Activated naive CD8-positive, alpha-beta T cell treated with anti-CD3 and anti-CD28 coated beads, Interleukin-2, amount 10 ng/mL, durations not matched to agents 7 days and 5 days (primary cell): ENCODE measurements around the gene SCLY. TPM values are rescaled to one million over a fixed set of nuclear protein-coding genes. Genes with fewer than 3 reads are reported as not detected.
"Not testable (repeated sequence)": the region's sequence is repeated elsewhere in the genome, so short reads cannot be mapped to it uniquely, and the experiment has no call there.

Source experiments
- ATAC-seq: fragments of 150-1000 bp; cut with Tn5 transposase; one replicate; pipeline ENCODE4 v1.10.0; 2021; ENCODE audit warnings: low read depth, moderate library complexity
- POLR2A ChIA-PET: fragments of 350-600 bp; sonication (Branson Sonifier 250); formaldehyde crosslinking; loops from one replicate; lab custom pipeline; 2021; ENCODE audit warnings: antibody characterized with exemption; lab: Charles Lee
- DNase-seq: peaks from one replicate; pipeline ENCODE4 v3.0.0; 2021
- H3K27ac Mint-ChIP-seq: one replicate; pipeline ENCODE4 v1.8.0; 2022; ENCODE audit warnings: mild to moderate bottlenecking, mixed read lengths
- H3K27me3 Mint-ChIP-seq: one replicate; pipeline ENCODE4 v1.8.0; 2022; ENCODE audit warnings: mild to moderate bottlenecking, moderate library complexity, mixed read lengths
- H3K36me3 Mint-ChIP-seq: one replicate; pipeline ENCODE4 v1.8.0; 2021; ENCODE audit warnings: mild to moderate bottlenecking, mixed read lengths
- H3K4me1 Mint-ChIP-seq: one replicate; pipeline ENCODE4 v1.8.0; 2021; ENCODE audit warnings: mixed read lengths
- H3K4me3 Mint-ChIP-seq: one replicate; pipeline ENCODE4 v1.8.0; 2022; ENCODE audit warnings: mild to moderate bottlenecking, moderate library complexity, mixed read lengths
- H3K9me3 Mint-ChIP-seq: one replicate; pipeline ENCODE4 v1.8.0; 2021; ENCODE audit warnings: mixed read lengths
- total RNA-seq, 2 experiments: library from RNA; stranded (reverse); gene quantifications; one replicate each; pipeline ENCODE4 v1.2.3, GENCODE V29; 2021

Gene SCLY
- total RNA-seq, 2 experiments from 2014 or later = 27.8 to 30.6 TPM

DNA sequence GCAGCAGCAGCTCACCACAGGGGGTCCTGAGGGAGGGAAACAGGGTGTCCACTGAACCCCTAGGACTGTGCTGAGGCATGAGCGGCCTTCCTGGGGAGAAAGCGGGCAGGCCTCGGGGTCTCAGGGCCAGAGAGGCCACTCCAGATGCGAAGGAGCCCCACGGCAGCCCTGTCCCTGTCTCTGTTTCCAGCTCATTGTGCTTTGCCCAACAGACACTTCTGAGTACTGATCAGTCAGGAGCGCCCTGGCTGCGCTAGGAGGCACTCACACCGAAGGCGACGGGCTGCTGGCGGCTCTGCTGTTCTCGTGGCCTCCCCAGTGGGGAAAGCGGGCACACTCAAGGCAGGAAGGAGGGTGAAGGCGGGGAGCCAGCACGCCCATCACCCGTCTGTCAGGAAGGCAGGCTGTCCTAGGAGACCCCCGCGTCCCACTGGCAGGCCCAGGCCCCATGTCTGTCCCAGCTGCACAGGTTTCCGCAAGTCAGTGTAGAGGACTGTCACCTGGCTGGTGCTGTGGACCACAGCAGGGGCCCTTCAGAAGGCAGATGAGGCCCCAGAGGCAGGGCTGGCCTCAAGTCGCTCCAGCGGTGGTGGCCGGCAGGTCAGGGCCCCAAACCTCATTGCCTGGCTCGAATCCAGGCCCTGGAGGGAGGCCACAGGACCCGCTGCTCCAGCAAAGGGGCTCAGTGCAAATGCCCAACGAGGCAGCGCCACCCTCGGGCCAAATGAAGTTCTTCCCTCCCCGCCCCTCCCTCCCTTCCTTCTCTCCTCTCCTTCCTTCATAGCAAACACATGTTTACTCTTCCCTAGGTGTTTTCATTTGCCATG, 46.1 kb downstream of the SCLY start:
- POLR2A ChIA-PET = no interaction called here
- H3K27me3 Mint-ChIP-seq = no peaks in the 10 kb centered on the region
- peak; percentile 32 for DNase-seq
- ATAC-seq = no peak
- peaks cover 10% of the 10 kb centered on the region for H3K4me1 Mint-ChIP-seq
- no peak overlapping the region for H3K4me3 Mint-ChIP-seq
- H3K36me3 Mint-ChIP-seq = no peaks in the 10 kb centered on the region
- H3K27ac Mint-ChIP-seq = peak overlapping the region; percentile 60
- H3K9me3 Mint-ChIP-seq = no peaks in the 10 kb centered on the region

DNA sequence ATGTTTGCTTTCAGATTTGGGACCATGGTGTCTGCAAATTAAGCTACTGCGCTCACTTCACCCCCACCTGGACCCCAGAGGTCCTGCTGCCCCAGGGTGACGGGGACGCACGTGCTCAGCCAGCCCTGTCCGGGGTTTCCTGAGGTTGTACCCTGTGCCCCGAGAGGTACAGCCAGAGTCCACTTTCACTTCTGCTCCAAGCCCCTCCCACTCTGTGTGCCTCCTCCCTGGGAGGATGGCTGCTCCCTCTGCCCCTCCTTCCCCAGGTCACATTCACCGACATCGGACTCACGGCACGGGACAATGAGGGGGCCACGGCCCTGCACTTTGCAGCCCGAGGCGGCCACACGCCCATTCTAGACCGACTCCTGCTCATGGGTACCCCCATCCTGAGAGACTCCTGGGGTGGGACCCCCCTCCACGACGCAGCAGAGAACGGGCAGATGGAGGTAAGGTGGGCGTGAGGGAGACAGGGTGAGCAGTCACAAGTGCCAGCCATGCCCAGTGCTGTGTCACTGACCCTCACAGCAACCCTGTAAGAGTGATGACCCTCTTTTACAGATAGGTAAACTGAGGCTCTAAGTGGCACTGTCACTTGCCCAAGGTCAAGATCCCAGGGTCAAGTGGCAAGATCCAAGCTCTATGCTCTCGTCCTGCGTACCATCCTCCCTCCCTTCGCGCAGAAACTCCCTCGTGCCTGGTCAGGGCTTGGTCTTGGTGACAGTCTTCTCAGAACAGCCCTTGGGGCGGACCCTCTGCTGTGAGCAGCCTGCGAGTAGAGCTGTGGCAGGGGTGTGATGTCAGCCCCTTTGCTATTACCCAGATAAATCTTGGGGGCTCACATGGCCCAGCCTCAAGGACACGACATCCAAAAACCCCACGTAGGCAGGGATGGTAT, 47.0 kb downstream of the SCLY start:
- H3K27ac Mint-ChIP-seq = peak overlapping the region; percentile 54
- DNase-seq = peak; percentile 25

DNA sequence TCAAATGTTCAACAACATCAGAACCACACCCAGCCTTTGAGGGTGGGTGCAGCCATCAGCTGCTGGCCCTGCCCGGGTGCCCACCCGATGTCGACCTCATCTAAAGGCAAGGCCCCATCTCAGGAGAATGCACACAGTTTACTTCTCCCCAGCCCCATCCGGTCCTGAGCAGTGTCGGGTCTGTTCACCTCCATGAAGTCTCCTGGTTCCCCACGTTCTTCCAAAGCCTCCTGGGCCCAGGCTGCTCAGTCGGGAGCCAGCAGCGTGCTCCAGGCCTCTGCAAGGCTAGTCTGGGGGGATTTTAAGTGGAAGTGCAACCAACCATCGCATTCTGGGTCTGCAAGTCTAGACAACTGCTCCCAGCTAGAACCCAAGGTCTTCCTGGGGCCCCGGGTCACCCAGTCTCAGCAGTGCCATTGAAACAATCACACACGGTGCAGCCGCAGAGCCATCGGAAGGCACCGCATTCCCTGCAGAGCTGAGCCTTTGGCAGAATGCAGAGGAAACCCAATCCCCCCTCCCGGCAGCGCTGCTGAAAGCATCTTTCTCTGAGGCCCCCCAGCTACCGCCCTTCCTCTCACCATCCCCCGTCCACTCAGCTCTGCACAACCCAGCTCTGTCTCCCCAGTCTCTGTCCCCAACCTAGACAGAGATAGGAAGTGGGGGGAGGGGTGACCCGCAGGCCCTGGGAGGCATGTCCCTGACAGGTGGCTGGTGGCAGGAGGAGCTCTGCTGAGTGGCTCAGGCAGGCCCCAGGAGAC, 47.8 kb downstream of the SCLY start:
- Mint-ChIP-seq H3K36me3 (no peaks in the 10 kb centered on the region), H3K4me3 (peak overlapping the region; percentile 48), H3K27me3 (no peaks in the 10 kb centered on the region), H3K9me3 (peaks cover 7% of the 10 kb centered on the region), H3K4me1 (peaks cover 10% of the 10 kb centered on the region), H3K27ac (peak overlapping the region; percentile 84)
- DNase-seq (peak; percentile 64), ATAC-seq (peak; percentile 92)
- POLR2A ChIA-PET = no interaction called here

More for the DNA sequence above, 47.0 kb downstream of the SCLY start:
- Mint-ChIP-seq H3K36me3 (no peaks in the 10 kb centered on the region), H3K9me3 (peaks cover 1% of the 10 kb centered on the region), H3K27me3 (no peaks in the 10 kb centered on the region), H3K4me1 (peaks cover 10% of the 10 kb centered on the region), H3K4me3 (no peak overlapping the region)
- POLR2A ChIA-PET = no interaction called here
- no peak for ATAC-seq

DNA sequence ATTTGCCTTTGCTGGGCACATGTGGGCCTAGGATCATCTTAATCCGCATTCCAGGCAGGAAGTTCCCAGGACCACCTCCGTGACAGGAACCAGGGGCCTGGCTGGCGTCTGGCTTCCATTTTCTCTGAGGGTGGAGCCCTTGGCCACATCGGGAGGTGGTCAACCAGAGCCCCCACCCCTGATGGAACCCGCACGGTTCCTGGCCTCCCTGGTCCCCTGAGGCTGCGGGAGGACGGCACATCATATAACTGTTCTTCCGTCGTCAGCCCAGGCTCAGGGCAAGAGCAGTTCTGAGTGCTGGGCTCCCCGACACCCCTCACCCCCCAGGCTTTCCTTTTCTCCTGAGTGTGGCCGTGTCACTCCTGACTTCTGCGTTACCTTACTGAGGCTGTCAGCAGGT, 52.8 kb downstream of the SCLY start:
- DNase-seq = peak; percentile 13
- peaks cover 5% of the 10 kb centered on the region for H3K4me1 Mint-ChIP-seq

DNA sequence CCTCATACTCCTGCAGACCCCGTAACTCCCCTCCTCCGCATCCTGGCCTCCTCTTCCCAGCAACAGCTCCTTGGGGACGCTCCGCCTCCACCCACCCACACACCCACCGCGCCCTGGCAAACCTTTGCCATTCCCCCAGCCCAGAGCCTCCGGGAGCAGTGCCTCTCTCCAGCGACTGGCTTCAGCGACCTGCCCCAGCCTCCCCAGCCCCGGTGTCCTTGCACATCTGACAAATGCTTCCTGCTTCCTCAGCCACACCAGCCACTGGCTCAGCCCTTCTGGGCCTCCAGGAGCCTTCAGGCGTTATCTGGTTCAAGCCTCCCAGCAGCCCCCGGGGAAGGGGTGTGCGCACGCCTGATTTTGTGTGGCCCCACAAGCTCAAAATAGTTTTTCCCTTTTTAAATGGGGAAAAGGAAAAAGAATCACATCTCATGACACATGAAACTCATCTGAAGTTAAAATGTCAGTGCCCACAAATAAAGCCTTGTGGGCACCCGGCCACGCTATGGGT, 53.6 kb downstream of the SCLY start:
- ATAC-seq (no peak), DNase-seq (peak; percentile 16)
- POLR2A ChIA-PET = no interaction called here
- Mint-ChIP-seq H3K36me3 (peaks cover 1% of the 10 kb centered on the region), H3K9me3 (peaks cover 7% of the 10 kb centered on the region), H3K4me1 (no peaks in the 10 kb centered on the region), H3K27me3 (peaks cover 9% of the 10 kb centered on the region), H3K4me3 (no peak overlapping the region), H3K27ac (no peak overlapping the region)

More for the DNA sequence above, 52.8 kb downstream of the SCLY start:
- no peak for ATAC-seq
- POLR2A ChIA-PET = no interaction called here
- Mint-ChIP-seq H3K36me3 (peaks cover 1% of the 10 kb centered on the region), H3K27ac (no peak overlapping the region), H3K4me3 (no peak overlapping the region), H3K27me3 (peaks cover 6% of the 10 kb centered on the region), H3K9me3 (peaks cover 7% of the 10 kb centered on the region)

DNA sequence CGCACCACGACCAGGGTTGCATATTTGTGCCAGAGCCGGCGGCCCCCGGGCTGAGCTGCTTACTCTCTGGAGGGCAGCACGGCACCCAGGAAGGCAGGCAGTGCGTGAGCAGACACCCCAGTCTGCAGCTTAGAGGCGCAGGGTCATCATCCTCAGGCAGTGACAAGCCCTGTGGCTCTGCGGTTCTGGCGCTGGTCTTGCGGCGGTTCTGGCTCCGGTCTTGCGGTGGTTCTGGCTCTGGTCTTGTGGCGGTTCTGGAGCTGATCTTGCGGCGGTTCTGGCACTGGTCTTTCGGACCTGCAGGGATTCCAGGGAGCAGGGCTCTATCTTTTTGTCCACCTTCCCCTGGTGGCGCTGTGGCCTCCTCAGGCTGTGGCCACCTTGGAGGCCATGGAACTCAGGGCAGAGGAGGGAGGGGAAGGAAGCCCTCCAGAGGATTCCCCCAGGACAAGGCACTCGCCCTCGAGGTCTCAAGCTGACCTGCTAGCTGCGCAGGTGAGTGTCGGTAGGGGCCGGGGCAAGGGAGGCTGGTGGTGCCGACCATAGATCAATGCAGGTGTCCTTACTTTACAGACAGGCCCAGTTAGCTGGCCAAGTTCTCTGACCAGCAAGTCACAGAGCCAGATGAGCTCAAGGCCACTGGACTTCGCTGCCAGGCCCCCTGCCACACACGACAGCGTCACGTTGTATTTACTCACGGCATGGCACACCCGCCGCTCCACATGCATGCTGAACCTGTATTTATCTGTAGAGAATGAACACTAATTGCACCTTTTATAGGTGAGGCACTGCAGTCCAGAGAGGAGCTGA, 54.3 kb downstream of the SCLY start:
- peaks cover 7% of the 10 kb centered on the region for H3K9me3 Mint-ChIP-seq
- peak; percentile 10 for DNase-seq
- no peaks in the 10 kb centered on the region for H3K4me1 Mint-ChIP-seq
- POLR2A ChIA-PET = no interaction called here
- ATAC-seq = no peak
- H3K27me3 Mint-ChIP-seq = peaks cover 9% of the 10 kb centered on the region
- no peak overlapping the region for H3K4me3 Mint-ChIP-seq
- peaks cover 1% of the 10 kb centered on the region for H3K36me3 Mint-ChIP-seq
- H3K27ac Mint-ChIP-seq = no peak overlapping the region

DNA sequence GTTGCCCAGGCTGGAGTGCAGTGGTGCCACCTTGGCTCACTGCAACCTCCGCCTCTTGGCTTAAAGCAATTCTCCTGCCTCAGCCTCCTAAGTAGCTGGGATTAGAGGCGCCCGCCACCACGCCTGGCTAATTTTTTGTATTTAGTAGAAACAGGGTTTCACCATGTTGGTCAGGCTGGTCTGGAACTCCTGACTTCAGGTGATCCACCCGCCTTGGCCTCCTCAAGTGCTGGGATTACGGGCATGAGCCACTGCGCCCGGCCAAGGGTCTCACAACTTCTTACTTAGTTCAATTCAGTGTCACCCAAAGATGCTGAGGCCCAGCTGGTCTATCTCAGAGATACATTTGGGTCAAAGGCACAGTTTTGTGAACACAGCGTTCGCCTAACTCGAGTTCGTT, 54.9 kb downstream of the SCLY start:
- H3K4me3 Mint-ChIP-seq, H3K4me1 Mint-ChIP-seq, H3K27ac Mint-ChIP-seq, ATAC-seq, DNase-seq, H3K36me3 Mint-ChIP-seq, H3K9me3 Mint-ChIP-seq, H3K27me3 Mint-ChIP-seq, POLR2A ChIA-PET: not testable (repeated sequence)

DNA sequence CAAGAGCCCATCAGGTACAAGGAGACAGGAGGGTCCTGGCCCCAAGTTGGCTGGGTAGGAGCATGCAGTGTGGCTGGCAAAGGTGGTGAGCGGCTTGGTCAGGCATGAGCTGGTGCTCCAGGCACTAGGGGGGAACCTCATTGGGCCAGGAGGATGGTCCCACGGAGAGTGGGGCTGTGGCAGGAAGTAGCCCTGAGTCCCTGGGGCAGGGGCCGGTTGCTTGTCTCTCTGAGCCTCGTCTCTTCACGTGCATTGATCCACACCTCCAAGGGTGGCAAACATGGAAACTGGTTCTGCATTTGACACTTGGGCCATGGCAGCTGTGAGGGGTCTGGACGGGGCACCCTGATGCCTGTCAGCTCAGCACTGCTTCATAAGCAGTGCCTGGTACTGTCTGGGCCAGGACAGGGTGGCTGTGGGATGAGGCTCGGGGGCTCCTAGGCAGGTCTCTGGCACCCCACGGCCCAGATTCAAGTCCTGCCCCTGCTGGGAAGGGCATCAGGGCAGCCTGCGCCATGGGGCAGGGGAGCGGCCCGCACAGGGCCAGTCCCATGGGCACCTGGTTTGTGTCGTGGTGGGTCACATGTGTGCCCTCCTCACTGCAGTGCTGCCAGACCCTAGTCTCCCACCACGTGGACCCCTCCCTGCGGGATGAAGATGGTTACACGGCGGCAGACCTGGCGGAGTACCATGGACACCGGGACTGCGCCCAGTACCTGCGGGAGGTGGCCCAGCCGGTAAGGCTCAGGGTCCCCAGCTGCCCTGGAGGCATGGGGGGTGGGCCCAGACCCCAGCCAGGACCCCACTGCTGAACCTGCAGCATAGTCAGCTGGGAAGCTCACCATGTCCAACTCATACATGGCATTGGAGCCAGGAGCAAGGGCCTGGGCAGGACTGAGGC, 55.7 kb downstream of the SCLY start:
- peaks cover 7% of the 10 kb centered on the region for H3K9me3 Mint-ChIP-seq
- H3K4me1 Mint-ChIP-seq = no peaks in the 10 kb centered on the region
- ATAC-seq (no peak), DNase-seq (no peak)
- no peak overlapping the region for H3K27ac Mint-ChIP-seq
- H3K27me3 Mint-ChIP-seq = peaks cover 9% of the 10 kb centered on the region
- POLR2A ChIA-PET = no interaction called here
- H3K4me3 Mint-ChIP-seq = no peak overlapping the region
- peaks cover 1% of the 10 kb centered on the region for H3K36me3 Mint-ChIP-seq

DNA sequence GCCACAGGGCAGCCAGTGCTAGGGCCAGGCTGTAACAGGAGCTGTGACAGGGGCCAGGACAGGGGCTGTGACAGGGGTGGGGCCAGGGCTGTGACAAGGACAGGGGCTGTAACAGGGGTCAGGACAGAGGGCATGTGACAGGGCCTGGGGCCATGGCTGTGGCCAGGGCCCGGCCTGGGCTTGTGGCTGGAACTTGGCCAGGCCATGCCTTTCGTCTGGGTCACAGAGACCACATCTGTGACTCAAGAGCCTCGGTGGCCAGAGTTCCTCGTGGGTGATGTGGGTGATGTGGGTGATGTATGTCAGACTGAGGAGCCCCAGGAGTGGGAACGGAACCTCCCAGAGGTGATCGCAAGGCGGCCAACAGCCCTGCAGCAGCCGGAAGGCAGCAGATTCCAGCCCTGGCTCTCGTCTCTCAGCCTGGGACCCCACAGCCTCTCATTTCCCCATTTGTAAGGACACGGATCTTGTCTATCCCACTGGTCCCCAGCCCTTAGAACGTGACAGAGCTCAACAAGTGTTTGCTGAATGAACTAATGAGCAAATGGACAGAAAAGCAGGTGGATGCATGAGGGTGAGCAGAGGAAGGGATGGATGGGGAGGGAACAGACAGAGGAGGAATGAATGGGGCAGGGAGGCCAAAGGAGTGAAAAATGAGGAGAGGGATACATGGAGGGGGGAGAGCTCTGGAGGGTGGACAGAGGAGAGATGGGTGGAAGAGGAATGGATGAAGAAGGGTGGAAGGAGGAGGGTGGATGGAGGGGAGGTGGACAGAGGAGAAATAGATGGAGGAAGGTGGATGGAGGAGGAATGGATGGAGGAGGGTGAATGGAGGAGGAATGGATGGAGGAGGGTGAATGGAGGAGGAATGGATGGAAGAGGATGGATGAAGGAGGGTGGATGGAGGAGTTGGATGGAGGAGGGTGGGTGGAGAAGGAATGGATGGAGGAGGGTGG, 56.7 kb downstream of the SCLY start:
- H3K4me1 Mint-ChIP-seq = no peaks in the 10 kb centered on the region
- no peak overlapping the region for H3K4me3 Mint-ChIP-seq
- no peak overlapping the region for H3K27ac Mint-ChIP-seq
- peaks cover 1% of the 10 kb centered on the region for H3K36me3 Mint-ChIP-seq
- H3K9me3 Mint-ChIP-seq = peaks cover 7% of the 10 kb centered on the region
- ATAC-seq = no peak
- H3K27me3 Mint-ChIP-seq = peaks cover 9% of the 10 kb centered on the region
- POLR2A ChIA-PET = no interaction called here
- no peak for DNase-seq

GRCh38 chr2:238119756-238120462, 59.1 kb downstream of the SCLY start:
- POLR2A ChIA-PET = no interaction called here
- no peak overlapping the region for H3K4me3 Mint-ChIP-seq
- peaks cover 1% of the 10 kb centered on the region for H3K36me3 Mint-ChIP-seq
- ATAC-seq (no peak), DNase-seq (no peak)
- H3K9me3 Mint-ChIP-seq = no peaks in the 10 kb centered on the region
- no peak overlapping the region for H3K27ac Mint-ChIP-seq
- H3K27me3 Mint-ChIP-seq = peaks cover 9% of the 10 kb centered on the region
- peaks cover 2% of the 10 kb centered on the region for H3K4me1 Mint-ChIP-seq
